GM12891 (cell line): Measurements from ENCODE around the gene EPB41L5.

ENCODE experiments used
- PAX5 ChIP-seq: IDR thresholded peaks from 2 replicates; pipeline ENCODE4 v1.6.1; 2011; ENCODE audit warnings: low read length, moderate library complexity, mild to moderate bottlenecking; ENCODE audit not compliant: insufficient read depth, severe bottlenecking
- POLR2A ChIP-seq: IDR thresholded peaks from 2 replicates; pipeline ENCODE4 v1.6.1; 2011; ENCODE audit warnings: low read depth, low read length, control low read depth
- POLR2AphosphoS5 ChIP-seq: IDR thresholded peaks from 2 replicates; pipeline ENCODE4 v1.6.1; 2011; ENCODE audit warnings: low read depth, low read length, control low read depth
- POU2F2 ChIP-seq: IDR thresholded peaks from 2 replicates; pipeline ENCODE4 v1.6.1; 2011; ENCODE audit warnings: low read depth, mild to moderate bottlenecking, control low read depth, low read length, moderate library complexity
- SPI1 ChIP-seq: IDR thresholded peaks from 2 replicates; pipeline ENCODE4 v1.6.1; 2011; ENCODE audit warnings: low read depth, low read length, control low read depth
- TAF1 ChIP-seq: IDR thresholded peaks from 2 replicates; pipeline ENCODE4 v1.6.1; 2011; ENCODE audit warnings: low read depth, low read length, control low read depth

GRCh38 chr2:120220756-120221155, 207.9 kb downstream of the EPB41L5 start:
- TF ChIP-seq POLR2A = no peak
- no peak for TF ChIP-seq TAF1
- no peak for TF ChIP-seq POLR2AphosphoS5
- TF ChIP-seq SPI1 = no peak
- no peak for TF ChIP-seq POU2F2
- no peak for TF ChIP-seq PAX5
